Caco-2 (cell line): ENCODE results near the gene SLC22A17. TPM values are rescaled to one million over a fixed set of nuclear protein-coding genes. Genes with fewer than 3 reads are reported as not detected.

Experiments
- BruUV-seq: library from RNA; stranded (reverse); fragments of 400-500 nt; replicated peaks from 2 replicates; lab custom pipeline; 2021; lab: Mats Ljungman, UMichigan
- CTCF ChIA-PET: fragments of 300-600 bp; sonication (Branson Sonifier 250); formaldehyde crosslinking; loops from one replicate; lab custom pipeline; 2022; ENCODE audit warnings: antibody characterized with exemption; lab: Charles Lee
- POLR2A ChIA-PET: fragments of 300-600 bp; sonication (Branson Sonifier 250); formaldehyde crosslinking; loops from one replicate; lab custom pipeline; 2022; ENCODE audit warnings: antibody characterized with exemption; lab: Charles Lee
- DNase-seq, 2 experiments: peaks; one replicate each; pipeline versions ENCODE4 v3.0.0 to v3.0.0-alpha.2; 2020 to 2022
- H3K27me3 ChIP-seq: replicated peaks from 2 replicates; pipeline ENCODE4 v1.6.0; 2011; ENCODE audit warnings: low read length; ENCODE audit not compliant: control insufficient read depth, insufficient read depth
- H3K36me3 ChIP-seq: 2 replicates; pipeline ENCODE4 v1.5.1; 2011; ENCODE audit warnings: low read length; ENCODE audit not compliant: control insufficient read depth, insufficient read depth
- H3K4me1 ChIP-seq: fragments of 250-450 bp; sonication (Bioruptor Pico); 2 replicates; pipeline ENCODE4 v1.5.1; 2020; ENCODE audit warnings: mild to moderate bottlenecking
- H3K4me3 ChIP-seq: 2 replicates; pipeline ENCODE4 v1.5.1; 2011; ENCODE audit warnings: low read depth, mild to moderate bottlenecking, control low read depth, low read length
- H3K9me3 ChIP-seq: fragments of 250-450 bp; sonication (Bioruptor Pico); 2 replicates; pipeline ENCODE4 v1.5.1; 2020; ENCODE audit warnings: mild to moderate bottlenecking, moderate library complexity
- H3K27ac Mint-ChIP-seq: one replicate; pipeline ENCODE4 v1.8.0; 2022; ENCODE audit warnings: mixed read lengths; ENCODE audit not compliant: unreplicated experiment
- H3K27me3 Mint-ChIP-seq: one replicate; pipeline ENCODE4 v1.8.0; 2022; ENCODE audit warnings: mixed read lengths; ENCODE audit not compliant: insufficient read depth, unreplicated experiment
- H3K36me3 Mint-ChIP-seq: one replicate; pipeline ENCODE4 v1.8.0; 2022; ENCODE audit warnings: mild to moderate bottlenecking, mixed read lengths; ENCODE audit not compliant: insufficient read depth, unreplicated experiment
- H3K4me1 Mint-ChIP-seq: one replicate; pipeline ENCODE4 v1.8.0; 2022; ENCODE audit warnings: low read depth, mixed read lengths; ENCODE audit not compliant: unreplicated experiment
- H3K4me3 Mint-ChIP-seq: one replicate; pipeline ENCODE4 v1.8.0; 2022; ENCODE audit warnings: mild to moderate bottlenecking, moderate library complexity, mixed read lengths; ENCODE audit not compliant: unreplicated experiment
- H3K9me3 Mint-ChIP-seq: one replicate; pipeline ENCODE4 v1.8.0; 2022; ENCODE audit warnings: mixed read lengths; ENCODE audit not compliant: unreplicated experiment
- intact Hi-C: fragments of 100-400 bp; cut with micrococcal nuclease; formaldehyde crosslinking; loops from one replicate; pipeline ENCODE4 v1.10.0; 2022; ENCODE audit not compliant: unreplicated experiment
- total RNA-seq: library from RNA; stranded (reverse); gene quantifications from 2 replicates; pipeline ENCODE4 v1.2.3, GENCODE V29; 2022
- TF ChIP-seq, protein P1 (sequence below), 2 experiments: fragments of 200-600 bp in 1 of 2; IDR thresholded peaks; 1 replicate in 1 of 2; 2 replicates in 1 of 2; pipeline versions ENCODE4 v1.5.1 to v1.8.0; 2011 to 2022; ENCODE audit warnings: antibody characterized with exemption in 1 of 2, control low read depth in 1 of 2, inconsistent platforms in 1 of 2, low read depth in 1 of 2, low read length in 1 of 2, mild to moderate bottlenecking in 1 of 2, moderate library complexity in 1 of 2; ENCODE audit not compliant: insufficient read depth in 1 of 2, severe bottlenecking in 1 of 2, unreplicated experiment in 1 of 2

Gene SLC22A17
- total RNA-seq, 1 experiment from 2014 or later = 3.1 TPM

DNA sequence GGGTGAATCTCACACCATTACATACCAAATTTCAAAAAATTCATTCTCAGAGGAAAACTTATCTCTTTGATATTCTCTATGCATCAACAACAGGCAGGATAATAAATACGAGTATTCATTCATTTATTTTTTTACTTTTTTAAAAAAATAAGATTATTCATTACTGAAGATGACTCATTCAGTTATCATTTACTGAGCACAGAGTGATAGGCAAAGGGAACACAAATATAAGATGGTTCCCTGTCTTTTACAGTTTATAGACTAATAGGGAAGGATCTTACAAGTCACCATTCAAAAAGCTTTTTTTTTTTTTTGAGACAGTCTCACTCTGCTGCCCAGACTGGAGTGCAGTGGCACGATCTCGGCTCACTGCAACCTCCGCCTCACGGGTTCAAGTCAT lies 36.4 kb downstream of the SLC22A17 start:
- BruUV-seq = no TSS peak
- H3K9me3 ChIP-seq = no peaks in the 10 kb centered on the region
- TF ChIP-seq, protein P1, sequence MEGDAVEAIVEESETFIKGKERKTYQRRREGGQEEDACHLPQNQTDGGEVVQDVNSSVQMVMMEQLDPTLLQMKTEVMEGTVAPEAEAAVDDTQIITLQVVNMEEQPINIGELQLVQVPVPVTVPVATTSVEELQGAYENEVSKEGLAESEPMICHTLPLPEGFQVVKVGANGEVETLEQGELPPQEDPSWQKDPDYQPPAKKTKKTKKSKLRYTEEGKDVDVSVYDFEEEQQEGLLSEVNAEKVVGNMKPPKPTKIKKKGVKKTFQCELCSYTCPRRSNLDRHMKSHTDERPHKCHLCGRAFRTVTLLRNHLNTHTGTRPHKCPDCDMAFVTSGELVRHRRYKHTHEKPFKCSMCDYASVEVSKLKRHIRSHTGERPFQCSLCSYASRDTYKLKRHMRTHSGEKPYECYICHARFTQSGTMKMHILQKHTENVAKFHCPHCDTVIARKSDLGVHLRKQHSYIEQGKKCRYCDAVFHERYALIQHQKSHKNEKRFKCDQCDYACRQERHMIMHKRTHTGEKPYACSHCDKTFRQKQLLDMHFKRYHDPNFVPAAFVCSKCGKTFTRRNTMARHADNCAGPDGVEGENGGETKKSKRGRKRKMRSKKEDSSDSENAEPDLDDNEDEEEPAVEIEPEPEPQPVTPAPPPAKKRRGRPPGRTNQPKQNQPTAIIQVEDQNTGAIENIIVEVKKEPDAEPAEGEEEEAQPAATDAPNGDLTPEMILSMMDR (IDR thresholded peaks at IDR 0.05; ENCODE audit: insufficient read depth in 1 of 2, low read depth in 1 of 2, low read length in 1 of 2, severe bottlenecking in 1 of 2, unreplicated experiment in 1 of 2) = no peak
- H3K27me3 ChIP-seq = no peaks in the 10 kb centered on the region
- ChIA-PET POLR2A (interaction anchor here (0.7 kb wide), 1 partner anchor 11 kb away, joined by 12 read pairs; no protein-coding TSS in a partner anchor), CTCF (no interaction called here)
- Mint-ChIP-seq H3K9me3 (no peaks in the 10 kb centered on the region), H3K4me3 (no peak overlapping the region), H3K36me3 (peaks cover 35% of the 10 kb centered on the region), H3K4me1 (peaks cover 10% of the 10 kb centered on the region), H3K27me3 (no peaks in the 10 kb centered on the region), H3K27ac (no peak overlapping the region)
- intact Hi-C loops = no loop called here
- no peak overlapping the region for H3K4me3 ChIP-seq
- no peaks in the 10 kb centered on the region; the same call in 1 of the 2 replicates for H3K36me3 ChIP-seq
- peaks cover 10% of the 10 kb centered on the region for H3K4me1 ChIP-seq
- no peak for DNase-seq

DNA sequence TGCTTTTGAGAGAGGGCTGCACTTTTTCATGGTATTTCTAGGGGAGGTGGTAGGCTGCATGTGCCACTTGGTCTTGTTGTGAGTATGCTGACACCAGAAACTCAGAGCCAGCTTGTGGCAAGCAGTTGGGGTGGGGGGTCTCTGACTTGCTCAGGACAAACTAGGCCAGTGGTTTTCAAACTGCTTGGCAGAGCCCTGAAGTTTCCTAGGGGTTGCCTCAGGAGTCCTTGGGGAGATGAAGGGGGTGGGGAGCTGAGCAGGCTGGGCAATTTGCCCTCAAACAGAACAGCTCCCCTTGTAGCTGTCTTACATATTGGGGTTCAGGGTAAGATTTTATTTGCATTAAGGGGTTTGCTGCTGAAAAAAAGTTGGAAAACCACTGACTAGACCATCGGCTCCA lies 42.1 kb downstream of the SLC22A17 start:
- CTCF ChIA-PET = no interaction called here
- POLR2A ChIA-PET = interaction anchor here (2.4 kb wide), 1 partner anchor 10 kb away, joined by 6 read pairs; the partner anchor contains the start of gene PABPN1

GRCh38 chr14:23308721-23309445 lies 43.8 kb downstream of the SLC22A17 start:
- Mint-ChIP-seq H3K27ac (no peak overlapping the region), H3K36me3 (peaks cover 11% of the 10 kb centered on the region), H3K9me3 (no peaks in the 10 kb centered on the region), H3K4me1 (peaks cover 14% of the 10 kb centered on the region), H3K4me3 (peak overlapping the region; percentile 52), H3K27me3 (no peaks in the 10 kb centered on the region)
- no peaks in the 10 kb centered on the region for H3K27me3 ChIP-seq
- no peak overlapping the region for H3K4me3 ChIP-seq
- intact Hi-C loops = no loop called here
- peaks cover 12% of the 10 kb centered on the region; the same call in 1 of the 2 replicates for H3K4me1 ChIP-seq
- no peaks in the 10 kb centered on the region for H3K9me3 ChIP-seq
- DNase-seq = no peak
- TF ChIP-seq, protein P1 (IDR thresholded peaks at IDR 0.05; ENCODE audit: insufficient read depth in 1 of 2, low read depth in 1 of 2, low read length in 1 of 2, severe bottlenecking in 1 of 2, unreplicated experiment in 1 of 2) = no peak
- POLR2A ChIA-PET = interaction anchor here (0.5 kb wide), 1 partner anchor 36 kb away, joined by 3 read pairs; no protein-coding TSS in a partner anchor
- no TSS peak for BruUV-seq
- H3K36me3 ChIP-seq = peaks cover 1% of the 10 kb centered on the region; the same call in 1 of the 2 replicates
- CTCF ChIA-PET = no interaction called here

More for the DNA sequence above, 42.1 kb downstream of the SLC22A17 start:
- Mint-ChIP-seq H3K9me3 (no peaks in the 10 kb centered on the region), H3K4me1 (peaks cover 7% of the 10 kb centered on the region), H3K4me3 (no peak overlapping the region), H3K27me3 (no peaks in the 10 kb centered on the region), H3K27ac (no peak overlapping the region), H3K36me3 (peaks cover 18% of the 10 kb centered on the region)
- no TSS peak for BruUV-seq
- TF ChIP-seq, protein P1 (IDR thresholded peaks at IDR 0.05; ENCODE audit: insufficient read depth in 1 of 2, low read depth in 1 of 2, low read length in 1 of 2, severe bottlenecking in 1 of 2, unreplicated experiment in 1 of 2) = no peak
- H3K9me3 ChIP-seq = no peaks in the 10 kb centered on the region
- intact Hi-C loops = no loop called here
- no peak overlapping the region for H3K4me3 ChIP-seq
- H3K4me1 ChIP-seq = peaks cover 12% of the 10 kb centered on the region; the same call in 1 of the 2 replicates
- DNase-seq = no peak
- H3K27me3 ChIP-seq = no peaks in the 10 kb centered on the region
- H3K36me3 ChIP-seq = peaks cover 1% of the 10 kb centered on the region; the same call in 1 of the 2 replicates
